Stimulated activated CD8-positive, alpha-beta memory T cell treated with anti-CD3 and anti-CD28 coated beads, Interleukin-4, amount 100 ng/mL, for 1 hour (primary cell): ENCODE results near the gene ACSL3.
"Not testable (repeated sequence)": the region's sequence is repeated elsewhere in the genome, so short reads cannot be mapped to it uniquely, and the experiment has no call there.

Experiments
- DNase-seq, 2 donors: peaks; one replicate each; pipeline ENCODE4 v3.0.0-alpha.2; 2020; ENCODE audit warnings: low read depth in 2 of 2, low spot score in 1 of 2

Gene ACSL3

DNA sequence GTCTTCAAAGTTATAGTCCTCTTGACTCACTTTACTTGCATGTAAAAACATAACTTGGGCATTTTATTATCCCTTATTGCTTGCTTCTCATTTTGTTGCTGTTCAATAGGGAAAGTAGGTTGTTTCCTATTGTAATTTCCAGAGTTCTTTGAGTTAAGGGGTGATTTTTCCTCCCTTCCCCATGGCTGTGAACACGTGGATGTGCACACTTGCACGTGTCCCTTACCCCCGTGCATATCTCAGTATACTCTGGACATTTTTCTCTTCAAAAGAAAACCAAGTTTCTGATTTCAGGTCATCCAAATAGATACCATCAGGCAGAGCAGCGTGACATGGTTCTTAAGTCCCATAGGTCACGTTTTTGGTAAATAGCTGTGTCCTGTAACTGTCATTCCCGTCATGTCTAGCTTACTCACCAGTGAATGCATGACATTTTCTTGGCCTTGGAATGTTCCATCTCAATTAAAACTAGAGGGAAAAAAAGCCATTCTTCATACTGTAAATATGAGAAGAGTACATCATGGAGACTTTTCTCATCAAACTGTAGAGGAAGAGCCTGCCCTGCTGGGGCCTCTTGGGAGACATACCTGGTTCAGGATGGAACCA lies 107.8 kb downstream of the ACSL3 start:
- DNase-seq: no peak

DNA sequence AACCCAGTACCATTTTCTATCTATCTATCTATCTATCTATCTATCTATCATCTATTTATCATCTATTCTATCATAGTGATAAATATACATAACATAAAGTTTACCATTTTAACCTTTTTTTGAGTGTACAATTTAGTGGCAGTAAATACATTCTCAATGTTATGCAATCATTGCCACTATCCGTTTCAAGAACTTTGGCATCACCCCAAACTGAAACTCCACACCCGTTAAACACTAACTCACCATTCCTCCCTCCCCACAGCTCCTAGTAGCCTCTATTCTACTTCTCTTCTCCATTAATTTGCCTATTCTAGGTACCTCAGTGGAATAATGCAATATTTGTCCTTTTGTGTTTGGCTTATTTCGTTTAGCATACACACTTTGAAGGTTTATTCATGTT lies 108.7 kb downstream of the ACSL3 start:
- no peak for DNase-seq

DNA sequence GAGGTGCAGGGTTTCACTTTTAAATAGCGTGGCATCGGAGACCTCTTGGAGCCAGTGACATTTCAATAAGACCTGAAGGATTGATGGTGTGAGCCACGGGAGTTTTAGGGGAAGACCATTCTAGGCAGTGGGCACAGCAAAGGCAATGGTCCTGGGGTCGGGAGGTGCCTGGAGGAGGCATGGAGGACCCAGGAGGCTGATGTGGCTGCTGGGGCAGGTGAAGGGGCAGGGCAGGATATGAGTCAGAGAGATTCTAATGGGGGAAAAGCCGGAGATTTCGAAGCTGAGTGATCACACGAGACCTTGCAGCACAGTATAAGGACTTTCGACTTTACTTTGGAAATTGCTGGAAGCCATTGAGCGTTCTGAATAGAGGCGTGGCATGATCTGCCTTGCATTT lies 111.6 kb downstream of the ACSL3 start:
- DNase-seq: no peak

DNA sequence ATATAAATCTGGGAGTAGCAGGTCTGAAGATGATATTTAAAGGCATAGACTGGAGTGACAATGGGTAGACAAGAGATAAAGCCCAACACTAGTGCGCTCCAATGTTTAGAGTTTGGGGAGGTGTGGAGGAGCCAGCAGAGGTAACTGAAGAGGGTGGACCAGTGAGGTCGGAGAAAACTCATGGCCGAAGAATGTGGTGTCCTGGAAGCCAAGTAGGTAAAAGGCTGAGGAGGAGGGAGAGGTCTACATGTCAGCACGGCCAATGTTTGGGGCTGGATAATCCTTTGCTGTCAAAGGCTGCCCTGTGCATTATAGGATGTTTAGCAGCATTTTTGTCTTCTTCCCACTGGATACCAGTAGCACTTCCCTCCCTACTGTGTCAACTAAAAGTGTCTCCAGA lies 112.4 kb downstream of the ACSL3 start:
- no peak for DNase-seq

DNA sequence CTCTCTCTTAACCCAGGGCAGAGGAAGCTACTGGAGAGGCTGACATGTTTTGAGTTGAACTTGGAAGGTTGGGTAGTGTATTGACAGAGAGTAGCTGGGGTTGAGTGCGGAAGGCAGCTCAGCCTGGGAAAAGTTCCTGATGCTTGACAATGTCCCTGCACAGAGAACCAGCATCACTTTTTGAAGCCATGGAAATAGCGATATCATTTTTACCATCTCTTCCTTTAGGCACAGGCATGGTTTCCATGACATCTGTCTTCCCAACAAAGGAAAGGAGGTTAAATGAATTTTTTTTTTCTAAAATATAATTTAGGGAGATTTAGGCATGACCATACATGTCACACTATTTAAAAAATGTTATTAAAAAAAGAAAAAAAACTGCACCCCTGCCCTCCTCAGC lies 112.9 kb downstream of the ACSL3 start:
- DNase-seq: no peak

DNA sequence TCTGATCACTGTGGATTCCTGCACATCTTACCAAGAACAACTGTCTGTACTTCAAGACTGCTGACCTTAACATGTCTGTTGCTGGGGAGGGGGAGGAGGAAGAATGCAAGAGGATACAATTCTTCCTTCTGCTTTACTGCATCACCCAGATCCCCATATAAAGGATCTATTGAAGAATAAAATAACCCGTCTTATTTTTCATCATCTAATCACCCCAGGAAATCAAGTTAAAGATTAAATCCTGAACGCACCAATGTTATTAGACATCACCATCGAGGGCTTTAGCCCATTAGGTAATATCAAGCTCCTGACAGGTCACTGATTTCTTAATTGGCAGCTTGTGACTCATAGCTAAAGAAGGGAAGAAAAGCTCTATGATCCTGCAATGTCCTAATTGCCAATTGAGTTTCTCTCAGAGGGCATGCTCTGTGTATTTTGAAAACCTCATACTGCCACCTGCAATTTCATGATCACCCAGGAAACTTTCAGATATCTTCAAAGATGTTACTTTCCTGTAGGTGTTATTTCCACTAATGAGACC lies 115.8 kb downstream of the ACSL3 start:
- no peak for DNase-seq

DNA sequence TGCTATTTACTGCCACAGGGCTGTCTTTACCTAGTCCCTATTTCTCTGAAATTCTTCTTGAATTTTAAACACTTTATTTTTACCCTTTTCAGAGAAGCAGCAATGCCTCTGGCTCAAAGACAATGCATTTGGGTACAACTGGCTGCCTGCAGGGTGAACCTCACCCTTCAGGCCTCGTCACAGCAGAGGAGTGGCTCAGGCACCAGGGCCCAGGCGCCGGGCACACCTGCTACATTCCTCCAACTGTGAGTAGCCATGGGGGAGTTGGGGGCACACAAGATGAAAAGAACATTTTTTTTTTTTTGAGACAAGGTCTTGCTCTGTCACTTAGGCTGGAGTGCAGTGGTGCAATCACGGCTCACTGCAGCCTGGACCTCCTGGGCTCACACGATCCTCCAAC lies 116.3 kb downstream of the ACSL3 start:
- no peak for DNase-seq

DNA sequence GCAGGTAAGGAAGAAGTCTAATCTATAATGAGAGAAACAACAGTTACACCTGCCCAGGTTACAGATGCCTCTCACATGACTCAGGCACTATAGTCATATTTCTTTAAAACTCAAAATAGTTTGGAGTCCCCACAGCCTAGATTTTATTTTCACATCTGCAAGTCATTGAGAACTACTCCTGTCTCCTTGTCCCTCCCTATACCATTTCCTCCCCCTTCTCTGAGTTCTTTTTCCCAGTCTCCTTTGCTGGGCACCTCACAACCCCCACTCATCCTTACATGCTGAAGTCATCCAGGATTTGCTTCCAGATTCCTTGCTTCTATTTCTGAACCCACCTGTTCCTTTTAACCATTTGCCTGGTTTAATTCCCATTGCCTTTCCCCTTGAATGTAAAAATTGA lies 118.0 kb downstream of the ACSL3 start:
- no peak for DNase-seq

DNA sequence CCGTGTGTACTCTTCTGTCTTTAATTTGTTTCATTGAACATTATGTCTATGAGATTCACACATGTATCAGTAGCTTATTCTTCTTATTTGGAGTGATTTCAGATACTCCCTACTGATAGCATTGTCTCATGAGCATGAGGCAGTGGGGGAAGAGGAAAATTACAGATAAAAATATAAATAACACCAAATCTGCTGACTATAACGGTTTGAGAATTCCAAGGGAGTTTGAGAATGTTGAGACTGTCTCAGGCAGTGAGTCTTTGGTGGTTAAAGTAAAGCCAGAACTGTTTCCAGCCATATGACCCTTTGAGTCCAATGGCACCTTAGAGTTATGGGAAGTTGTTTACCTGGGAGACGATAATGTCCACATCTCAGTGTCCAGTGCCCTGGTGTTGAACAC lies 118.6 kb downstream of the ACSL3 start:
- DNase-seq: no peak

DNA sequence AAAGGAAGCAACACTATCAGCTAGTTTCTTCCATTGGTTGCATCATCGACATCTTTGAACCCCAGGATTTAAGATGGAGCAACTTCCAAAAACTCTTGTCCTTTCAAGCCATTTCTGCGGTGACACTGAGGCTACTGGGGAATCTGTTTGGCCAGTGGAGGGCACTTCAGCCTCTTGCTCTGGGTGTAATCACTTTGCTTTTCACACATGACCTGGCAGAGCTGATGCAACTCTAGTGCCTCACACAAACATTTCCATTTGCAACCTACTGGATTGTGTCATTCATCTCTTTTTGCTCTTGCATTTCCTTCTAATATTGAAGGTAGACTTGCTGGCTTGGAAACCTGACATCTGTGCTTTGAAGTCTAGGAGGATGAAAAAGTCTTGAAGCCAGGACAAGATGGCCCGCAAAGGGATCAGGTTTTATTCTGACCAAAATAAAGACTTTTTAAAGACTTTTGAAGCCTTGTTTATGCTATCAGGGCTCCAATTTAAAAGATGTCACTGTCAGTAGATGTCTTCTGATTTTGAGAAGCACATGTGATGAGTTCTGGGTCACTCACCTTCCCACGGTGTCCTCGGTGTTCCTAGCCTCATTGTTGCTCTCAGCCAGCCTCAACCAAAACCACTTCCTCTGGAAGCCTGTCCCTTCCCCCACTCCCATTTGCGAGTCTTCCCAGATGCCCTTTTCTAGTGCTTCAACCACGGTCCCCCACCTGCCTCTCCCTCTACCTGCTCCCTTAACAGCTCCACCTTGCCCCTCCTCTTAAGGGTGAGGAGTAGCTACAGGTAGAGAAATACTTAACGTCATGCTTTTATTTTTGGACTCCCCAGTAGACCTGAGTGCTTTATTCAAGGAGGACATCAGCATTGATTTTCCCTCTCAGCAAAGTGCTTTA lies 121.4 kb downstream of the ACSL3 start:
- no peak for DNase-seq

DNA sequence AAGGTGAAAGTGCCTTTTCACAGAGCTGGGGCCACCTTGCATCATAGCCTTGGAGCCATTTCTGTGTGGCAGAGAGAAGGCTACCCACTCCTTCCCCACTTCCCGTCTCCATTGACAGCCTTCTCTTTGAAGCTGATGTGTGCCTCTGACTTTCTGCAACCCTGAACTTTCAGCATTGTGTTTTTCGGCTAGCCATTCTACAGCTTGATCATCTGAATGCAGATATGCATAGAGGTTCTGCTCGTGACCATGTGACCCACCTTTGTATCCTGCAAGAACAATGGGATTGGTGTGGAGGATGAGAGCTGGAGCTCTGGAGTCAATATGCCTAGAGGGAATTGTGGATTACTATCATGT lies 122.1 kb downstream of the ACSL3 start:
- DNase-seq: no peak

DNA sequence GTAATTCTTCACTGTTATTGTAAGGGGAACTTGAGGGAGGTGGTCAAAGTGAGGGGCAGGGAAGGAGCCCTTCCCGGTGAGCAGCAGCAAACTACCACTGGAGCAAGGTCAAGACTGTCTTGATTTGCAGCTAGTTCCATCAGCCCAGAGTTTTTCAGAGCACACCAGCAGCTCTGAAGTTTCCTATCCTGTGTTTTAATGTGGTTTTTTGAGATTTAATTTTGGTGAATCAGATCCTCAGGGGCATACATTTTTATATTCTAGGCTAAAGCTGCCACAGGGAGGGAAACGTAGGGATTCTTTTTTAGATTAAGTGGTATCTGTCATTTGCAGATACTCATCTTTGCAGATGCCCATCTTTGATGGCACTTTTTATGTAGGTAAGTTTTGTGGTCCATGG lies 124.1 kb downstream of the ACSL3 start:
- DNase-seq: no peak

DNA sequence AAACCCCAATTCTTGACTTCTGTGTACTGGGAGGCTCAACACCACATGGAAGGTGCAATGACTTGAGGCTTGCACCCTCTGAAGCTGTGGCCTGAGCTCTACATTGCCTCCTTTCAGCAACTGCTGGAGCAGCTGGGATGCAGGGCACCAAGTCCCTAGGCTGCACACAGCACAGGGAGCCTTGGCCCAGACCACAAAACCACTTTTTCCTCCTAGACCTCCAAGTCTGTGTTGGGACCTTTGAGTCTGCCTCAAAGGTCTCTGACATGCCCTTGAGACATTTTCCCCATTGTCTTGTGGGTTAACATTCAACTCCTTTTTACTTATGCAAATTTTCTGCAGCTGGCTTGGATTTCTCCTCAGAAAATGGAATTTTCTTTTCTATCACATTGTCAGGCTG lies 128.6 kb downstream of the ACSL3 start:
- no peak for DNase-seq

DNA sequence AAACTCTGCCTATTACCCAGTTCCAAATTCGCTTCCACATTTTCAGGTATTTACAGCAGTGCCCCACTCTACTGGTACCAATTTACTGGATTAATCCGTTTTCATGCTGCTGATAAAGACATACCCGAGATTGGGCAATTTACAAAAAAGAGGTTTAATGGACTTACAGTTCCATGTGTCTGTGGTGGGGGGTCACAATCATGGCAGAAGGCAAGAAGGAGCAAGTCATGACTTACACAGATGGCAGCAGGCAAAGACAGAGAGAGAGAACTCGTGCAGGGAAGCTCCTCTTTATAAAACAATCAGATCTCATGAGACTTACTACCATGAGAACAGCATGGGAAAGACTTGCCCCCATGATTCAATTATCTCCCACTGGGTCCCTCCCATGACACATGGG lies 129.4 kb downstream of the ACSL3 start:
- not testable (repeated sequence) for DNase-seq

DNA sequence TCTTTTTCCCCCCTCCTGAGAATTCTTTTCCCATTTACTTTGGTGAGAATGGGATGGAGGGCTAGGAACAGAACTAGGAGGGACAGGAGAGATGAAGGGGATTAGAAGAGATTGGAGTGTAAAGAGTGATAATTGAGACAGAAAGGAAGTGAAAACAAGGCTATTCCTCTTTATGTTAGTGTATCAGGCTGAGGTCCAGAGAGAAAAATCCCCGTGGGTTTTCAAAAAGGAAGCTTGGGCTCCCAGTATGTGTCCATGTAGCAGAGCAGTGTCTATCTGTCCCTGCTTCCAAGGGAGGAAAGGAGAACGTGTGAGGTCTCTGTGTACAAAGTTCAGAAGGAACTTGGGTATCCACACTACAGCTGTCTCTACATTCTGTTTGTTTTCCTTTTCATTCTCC lies 131.3 kb downstream of the ACSL3 start:
- no peak for DNase-seq
